Spleen (tissue), 11 donors: ENCODE results near the gene CLEC17A. TPM values are rescaled to one million over a fixed set of nuclear protein-coding genes. Genes with fewer than 3 reads are reported as not detected.
A peak's percentile ranks its signal among the peaks of the same experiment; 100 is the strongest.
"Not testable (repeated sequence)": the region's sequence is repeated elsewhere in the genome, so short reads cannot be mapped to it uniquely, and the experiment has no call there.

ENCODE experiments used
- DNase-seq: peaks from one replicate; pipeline ENCODE4 v3.0.0-alpha.2; 2020
- H3K27ac ChIP-seq, 8 donors: fragments of 200-600 bp; sonication (generic) in 7 of 8; 1 replicate in 4 of 8; 2 replicates in 4 of 8; pipeline versions ENCODE4 v1.5.0 to v1.8.0; 2016 to 2021; ENCODE audit warnings: inconsistent platforms in 4 of 8, mild to moderate bottlenecking in 4 of 8, moderate library complexity in 1 of 8
- H3K27me3 ChIP-seq, 7 donors: fragments of 200-600 bp; sonication (generic) in 6 of 7; replicated peaks in 1 of 7; 1 replicate in 4 of 7; 2 replicates in 3 of 7; pipeline versions ENCODE4 v1.5.0 to v1.8.0; 2016 to 2021; ENCODE audit warnings: inconsistent platforms in 3 of 7, mild to moderate bottlenecking in 1 of 7
- H3K36me3 ChIP-seq, 6 donors: fragments of 200-600 bp; sonication (generic) in 5 of 6; 1 replicate in 4 of 6; 2 replicates in 2 of 6; pipeline versions ENCODE4 v1.5.0 to v1.8.0; 2016 to 2021; ENCODE audit warnings: inconsistent platforms in 2 of 6
- H3K4me1 ChIP-seq, 6 donors: fragments of 200-600 bp; sonication (generic) in 5 of 6; 1 replicate in 3 of 6; 2 replicates in 3 of 6; pipeline versions ENCODE4 v1.5.0 to v1.8.0; 2016 to 2021; ENCODE audit warnings: inconsistent platforms in 3 of 6
- H3K4me3 ChIP-seq, 8 donors: fragments of 200-600 bp; sonication (generic) in 7 of 8; 1 replicate in 4 of 8; 2 replicates in 4 of 8; pipeline versions ENCODE4 v1.5.0 to v1.8.0; 2016 to 2021; ENCODE audit warnings: inconsistent platforms in 4 of 8, mild to moderate bottlenecking in 4 of 8, moderate library complexity in 2 of 8
- H3K9me3 ChIP-seq, 8 donors: fragments of 200-600 bp; sonication (generic) in 7 of 8; 1 replicate in 4 of 8; 2 replicates in 4 of 8; pipeline versions ENCODE4 v1.5.0 to v1.8.0; 2016 to 2021; ENCODE audit warnings: inconsistent platforms in 4 of 8
- POLR2A ChIP-seq, 3 donors: fragments of 450-650 bp; IDR thresholded peaks; one replicate each; pipeline ENCODE4 v1.5.1; 2017; ENCODE audit warnings: antibody characterized with exemption in 3 of 3, mild to moderate bottlenecking in 1 of 3
- POLR2AphosphoS5 ChIP-seq, 3 donors: sonication (generic); formaldehyde crosslinking; IDR thresholded peaks; one replicate each; pipeline ENCODE4 v1.5.1; 2017; ENCODE audit warnings: antibody characterized with exemption in 3 of 3
- WGBS, 5 donors: extraction: QIAGEN DNeasy Blood & Tissue Kit in 3 of 5; methylation state at CpG; one replicate each; pipeline versions ENCODE4 v1.1.5 to v1.1.7; 2013 to 2018; 5-methylcytosine and 5-hydroxymethylcytosine counted together
- intact Hi-C: fragments of 100-400 bp; cut with DNase I; formaldehyde crosslinking; loops from one replicate; pipeline ENCODE4 v1.15.0; 2023; ENCODE audit warnings: low total_unique reads
- polyA plus RNA-seq, 3 donors: library from polyadenylated mRNA; stranded (reverse); fragments of 200-250 nt; gene quantifications; one replicate each; pipeline ENCODE4 v1.2.1, GENCODE V29; 2013
- total RNA-seq, 7 donors: library from RNA; depleted of rRNA in 3 of 7; stranded (reverse); fragments of >200 nt in 3 of 7; fragmentation: NEBNext Ultra II Directional in 4 of 7; extraction: Animal tissue kit (Norgen Biotek cat#: 25700) in 4 of 7; gene quantifications; one replicate each; pipeline versions ENCODE4 v1.1.0 to v1.2.1, GENCODE V29; 2016 to 2021
- TF ChIP-seq, protein P1 (sequence below), 11 experiments: fragments of 200-600 bp in 7 of 11; fragments of 450-650 bp in 4 of 11; sonication (generic) in 4 of 11; IDR thresholded peaks in 8 of 11; conservative IDR thresholded peaks in 3 of 11; 1 replicate in 7 of 11; 2 replicates in 4 of 11; pipeline versions ENCODE4 v1.4.0 to v1.8.0; 2016 to 2021; ENCODE audit warnings: antibody characterized with exemption in 11 of 11, inconsistent platforms in 4 of 11, mild to moderate bottlenecking in 1 of 11
- donor health status: healthy with polysubstance abuse.
- donor health status: DM: no; HTN: no; CAD: no; lungs with moderate emphysema.
- donor health status: DM: no; HTN: no; CAD: no.
- donor health status: Bipolar disorder and iron deficiency.
- donor health status: healthy.
- donor health status: DM: no; HTN: no; CAD: no.
- donor health status: DM: yes; HTN: yes; CAD: no.

Gene CLEC17A
- total and polyA plus RNA-seq, 10 donors, result 17.9 to 47.6 (median 23.4) TPM

DNA sequence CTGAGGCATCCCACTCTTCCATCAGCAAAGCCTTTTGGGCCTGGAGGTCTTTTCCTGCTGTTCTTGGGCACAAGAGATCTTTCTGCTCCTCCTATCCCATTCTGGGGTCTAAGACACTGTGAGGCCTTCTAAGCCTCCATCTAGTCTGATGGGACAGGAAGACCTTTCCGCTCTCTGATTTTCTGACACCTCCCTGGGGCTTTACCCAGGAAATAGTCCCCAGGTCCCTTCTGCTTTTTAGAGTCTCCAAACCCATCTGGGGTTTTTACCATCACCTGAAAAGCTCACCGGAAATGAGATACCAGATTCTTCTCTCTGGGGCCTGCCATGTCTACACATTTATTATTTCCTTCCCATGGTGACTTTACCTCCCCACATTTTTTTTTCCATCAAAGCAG, 21.1 kb downstream of the CLEC17A start:
- Histone ChIP-seq H3K36me3 (peaks cover 0 to 41% (median 0%) of the 10 kb centered on the region in 6 donors), H3K27ac (peak overlapping the region in 7 of 8 donors; percentile 1 to 81 (median 65)), H3K4me3 (peak overlapping the region in 1 of 8 donors; percentile 6), H3K9me3 (peaks cover 0 to 7% (median 2%) of the 10 kb centered on the region in 8 donors), H3K4me1 (peaks cover 0 to 51% (median 25%) of the 10 kb centered on the region in 6 donors), H3K27me3 (no peaks in the 10 kb centered on the region)
- intact Hi-C loops, result no loop called here
- no peak for DNase-seq
- WGBS, 5 donors, result 38 to 79% (median 62%) methylated on average over 2 of the region's 2 CpGs
- TF ChIP-seq POLR2AphosphoS5 (IDR thresholded peaks at IDR 0.05) (peak in 1 of 3 donors; percentile 47), POLR2A (IDR thresholded peaks at IDR 0.05) (no peak)

DNA sequence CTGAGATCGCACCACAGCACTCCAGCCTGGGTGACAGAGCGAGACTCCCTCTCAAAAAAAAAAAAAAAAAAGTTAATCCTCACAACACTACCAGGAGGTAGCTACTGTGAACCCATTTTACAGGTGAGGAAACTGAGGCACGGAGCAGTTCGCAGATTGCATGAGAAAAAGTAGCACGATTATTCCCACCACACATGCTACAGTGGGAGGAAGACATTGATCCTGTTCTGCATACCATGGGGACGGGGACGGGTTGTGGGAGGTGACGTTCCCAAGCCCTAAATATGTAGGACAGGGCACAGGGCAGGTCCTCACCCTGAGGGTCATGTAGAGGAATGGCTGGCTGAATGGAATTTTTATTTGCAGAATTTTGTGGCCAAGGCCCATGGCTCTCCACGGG, 23.7 kb downstream of the CLEC17A start:
- H3K9me3 ChIP-seq, result peaks cover 0 to 7% (median 2%) of the 10 kb centered on the region in 8 donors
- WGBS, 5 donors, result 75 to 81% (median 77%) methylated on average over 9 of the region's 9 CpGs
- H3K27ac ChIP-seq, result peak overlapping the region in 1 of 8 donors; percentile 22
- DNase-seq, result no peak
- no peak overlapping the region for H3K4me3 ChIP-seq
- intact Hi-C loops, result no loop called here
- H3K27me3 ChIP-seq, result no peaks in the 10 kb centered on the region
- peaks cover 0 to 69% (median 26%) of the 10 kb centered on the region in 6 donors for H3K4me1 ChIP-seq
- peaks cover 0 to 44% (median 0%) of the 10 kb centered on the region in 6 donors for H3K36me3 ChIP-seq
- TF ChIP-seq POLR2A (IDR thresholded peaks at IDR 0.05), result no peak
- TF ChIP-seq, protein P1, sequence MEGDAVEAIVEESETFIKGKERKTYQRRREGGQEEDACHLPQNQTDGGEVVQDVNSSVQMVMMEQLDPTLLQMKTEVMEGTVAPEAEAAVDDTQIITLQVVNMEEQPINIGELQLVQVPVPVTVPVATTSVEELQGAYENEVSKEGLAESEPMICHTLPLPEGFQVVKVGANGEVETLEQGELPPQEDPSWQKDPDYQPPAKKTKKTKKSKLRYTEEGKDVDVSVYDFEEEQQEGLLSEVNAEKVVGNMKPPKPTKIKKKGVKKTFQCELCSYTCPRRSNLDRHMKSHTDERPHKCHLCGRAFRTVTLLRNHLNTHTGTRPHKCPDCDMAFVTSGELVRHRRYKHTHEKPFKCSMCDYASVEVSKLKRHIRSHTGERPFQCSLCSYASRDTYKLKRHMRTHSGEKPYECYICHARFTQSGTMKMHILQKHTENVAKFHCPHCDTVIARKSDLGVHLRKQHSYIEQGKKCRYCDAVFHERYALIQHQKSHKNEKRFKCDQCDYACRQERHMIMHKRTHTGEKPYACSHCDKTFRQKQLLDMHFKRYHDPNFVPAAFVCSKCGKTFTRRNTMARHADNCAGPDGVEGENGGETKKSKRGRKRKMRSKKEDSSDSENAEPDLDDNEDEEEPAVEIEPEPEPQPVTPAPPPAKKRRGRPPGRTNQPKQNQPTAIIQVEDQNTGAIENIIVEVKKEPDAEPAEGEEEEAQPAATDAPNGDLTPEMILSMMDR (IDR thresholded peaks at IDR 0.05 in 8 of 11, conservative IDR thresholded peaks at IDR 0.05 in 3 of 11), result no peak
- TF ChIP-seq POLR2AphosphoS5 (IDR thresholded peaks at IDR 0.05), result no peak

GRCh38 chr19:14611051-14611450, 28.2 kb downstream of the CLEC17A start:
- H3K9me3 ChIP-seq, result no peaks in the 10 kb centered on the region
- TF ChIP-seq POLR2AphosphoS5 (IDR thresholded peaks at IDR 0.05), result no peak
- TF ChIP-seq, protein P1 (IDR thresholded peaks at IDR 0.05 in 8 of 11, conservative IDR thresholded peaks at IDR 0.05 in 3 of 11), result no peak
- peaks cover 0 to 31% (median 0%) of the 10 kb centered on the region in 6 donors for H3K36me3 ChIP-seq
- no peaks in the 10 kb centered on the region for H3K27me3 ChIP-seq
- WGBS, 5 donors, result 33 to 63% (median 51%) methylated on average over 4 of the region's 4 CpGs
- no peak overlapping the region for H3K4me3 ChIP-seq
- peaks cover 0 to 78% (median 38%) of the 10 kb centered on the region in 6 donors for H3K4me1 ChIP-seq
- DNase-seq, result no peak
- intact Hi-C loops, result no loop called here
- H3K27ac ChIP-seq, result peak overlapping the region in 2 of 8 donors; percentile 81 to 90

DNA sequence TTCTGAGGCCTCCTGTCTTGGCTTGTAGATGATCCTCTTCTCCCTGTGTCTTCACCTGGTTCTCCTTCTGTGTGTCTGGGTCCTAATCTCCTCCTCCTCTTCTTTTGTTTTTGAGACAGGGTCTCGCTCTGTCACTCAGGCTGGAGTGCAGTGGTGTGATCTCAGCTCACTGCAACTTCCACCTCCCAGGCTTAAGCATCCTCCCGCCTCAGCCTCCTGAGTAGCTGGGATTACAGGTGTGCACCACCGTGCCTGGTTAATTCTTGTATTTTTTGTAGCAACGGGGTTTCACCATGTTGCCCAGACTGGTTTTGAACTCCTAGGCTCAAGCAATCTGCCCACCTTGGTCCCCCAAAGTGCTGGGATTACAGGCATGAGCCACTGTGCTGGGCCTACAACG, 29.4 kb downstream of the CLEC17A start:
- H3K27me3 ChIP-seq, H3K9me3 ChIP-seq, intact Hi-C loops, H3K4me3 ChIP-seq, DNase-seq: not testable (repeated sequence)
- peaks cover 0 to 31% (median 0%) of the 10 kb centered on the region in 6 donors for H3K36me3 ChIP-seq
- WGBS, 5 donors, result 70 to 91% (median 85%) methylated on average over 5 of the region's 5 CpGs
- H3K27ac ChIP-seq, result peak overlapping the region in 5 of 8 donors; percentile 74 to 90 (median 84)
- peaks cover 0 to 78% (median 35%) of the 10 kb centered on the region in 6 donors for H3K4me1 ChIP-seq

DNA sequence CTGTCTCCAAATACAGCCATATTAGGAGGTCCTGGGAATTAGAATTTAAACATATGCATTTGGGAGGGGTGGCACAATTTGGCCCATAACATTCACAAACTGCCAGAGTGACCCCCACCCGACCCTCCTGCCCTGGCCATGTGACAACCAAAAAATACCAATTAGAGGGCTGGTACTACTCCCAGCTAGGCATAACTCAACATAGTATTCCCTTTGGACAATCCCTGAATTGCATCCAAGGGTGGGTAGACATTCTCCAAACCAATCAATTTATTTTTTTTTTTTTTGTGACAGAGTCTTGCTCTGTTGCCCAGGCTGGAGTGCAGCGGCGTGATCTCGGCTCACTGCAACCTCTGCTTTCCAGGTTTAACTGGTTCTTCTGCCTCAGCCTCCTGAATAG, 29.8 kb downstream of the CLEC17A start:
- Histone ChIP-seq H3K36me3 (peaks cover 0 to 30% (median 0%) of the 10 kb centered on the region in 6 donors), H3K4me1 (peaks cover 0 to 78% (median 35%) of the 10 kb centered on the region in 6 donors), H3K4me3 (no peak overlapping the region), H3K27me3 (no peaks in the 10 kb centered on the region), H3K27ac (peak overlapping the region in 7 of 8 donors; percentile 74 to 90 (median 82)), H3K9me3 (no peaks in the 10 kb centered on the region)
- DNase-seq, result no peak
- intact Hi-C loops, result no loop called here
- TF ChIP-seq, protein P1 (IDR thresholded peaks at IDR 0.05 in 8 of 11, conservative IDR thresholded peaks at IDR 0.05 in 3 of 11), result no peak
- TF ChIP-seq POLR2A (IDR thresholded peaks at IDR 0.05) (no peak), POLR2AphosphoS5 (IDR thresholded peaks at IDR 0.05) (no peak)
- WGBS, 5 donors, result 87 to 93% (median 92%) methylated on average over 4 of the region's 4 CpGs

DNA sequence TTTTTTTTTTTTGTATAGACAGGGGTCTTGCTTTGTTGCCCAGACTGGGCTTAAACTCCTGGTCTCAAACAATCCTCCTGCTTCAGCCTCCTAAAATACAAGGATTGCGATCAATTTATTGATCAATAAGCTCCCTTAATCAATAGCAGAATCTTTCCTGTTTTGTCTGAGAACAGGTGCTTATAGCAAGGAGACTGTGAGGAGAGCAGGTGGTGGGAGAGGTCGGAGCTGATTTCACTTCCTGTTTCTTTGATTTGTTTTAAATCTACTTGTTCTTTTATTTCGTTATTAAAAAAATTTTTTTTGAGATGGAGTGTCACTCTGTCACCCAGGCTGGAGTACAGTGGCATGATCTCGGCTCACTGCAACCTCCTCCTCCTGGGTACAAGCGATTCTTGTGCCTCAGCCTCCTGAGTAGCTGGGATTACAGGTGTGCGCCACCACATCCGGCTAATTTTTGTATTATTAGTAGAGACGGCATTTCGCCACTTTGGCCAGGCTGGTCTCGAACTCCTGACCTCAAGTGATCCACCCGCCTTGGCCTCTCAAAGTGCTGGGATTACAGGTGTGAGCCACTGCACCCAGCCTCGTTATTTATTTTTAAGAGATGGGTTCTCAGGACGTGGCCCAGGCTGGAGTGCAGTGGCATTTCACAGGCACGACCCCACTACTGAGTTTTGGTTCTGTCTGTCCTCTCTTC, 30.7 kb downstream of the CLEC17A start:
- DNase-seq, H3K27me3 ChIP-seq, intact Hi-C loops, H3K9me3 ChIP-seq: not testable (repeated sequence)
- Histone ChIP-seq H3K36me3 (peaks cover 0 to 30% (median 0%) of the 10 kb centered on the region in 6 donors), H3K4me3 (peak overlapping the region in 1 of 8 donors; percentile 45), H3K27ac (peak overlapping the region in 7 of 8 donors; percentile 74 to 90 (median 82)), H3K4me1 (peaks cover 0 to 80% (median 35%) of the 10 kb centered on the region in 6 donors)
- WGBS, 5 donors, result 35 to 55% (median 42%) methylated on average over 14 of the region's 14 CpGs
